Glomerular endothelial cell (primary cell): ENCODE measurements around the gene ADORA2A. TPM values are rescaled to one million over a fixed set of nuclear protein-coding genes. Genes with fewer than 3 reads are reported as not detected.
"Not testable (repeated sequence)": the region's sequence is repeated elsewhere in the genome, so short reads cannot be mapped to it uniquely, and the experiment has no call there.

Source experiments
- DNase-seq: peaks from one replicate; pipeline ENCODE4 v3.0.0-alpha.2; 2011; ENCODE audit warnings: low read depth, low spot score; ENCODE audit errors: extremely low read depth
- total RNA-seq: library from RNA; depleted of rRNA; stranded (reverse); fragments of >200 nt; gene quantifications from 2 replicates; pipeline ENCODE4 v1.2.3, GENCODE V29; 2015

The ADORA2A gene
- total RNA-seq, 1 donor from 2014 or later = 60.6 TPM

DNA sequence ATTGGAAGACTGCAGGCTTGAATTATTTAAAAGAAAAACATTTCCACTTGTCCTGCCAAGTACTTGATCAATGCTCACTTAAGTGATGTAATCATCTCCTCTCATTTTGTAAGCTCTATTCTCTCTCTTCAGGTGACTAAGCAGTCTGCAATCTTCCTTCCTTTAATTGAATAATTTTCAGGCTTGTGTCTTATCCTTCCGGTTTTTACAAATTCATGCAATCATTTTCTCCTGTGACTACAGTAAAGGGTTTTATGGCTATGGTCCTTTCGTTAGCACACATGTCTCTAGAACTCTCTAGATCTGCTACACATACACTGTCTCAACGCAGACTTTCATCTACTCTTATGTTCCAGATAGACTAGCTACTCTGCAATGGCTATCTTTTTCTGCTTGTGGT is 55.2 kb downstream of the ADORA2A start:
- no peak for DNase-seq

DNA sequence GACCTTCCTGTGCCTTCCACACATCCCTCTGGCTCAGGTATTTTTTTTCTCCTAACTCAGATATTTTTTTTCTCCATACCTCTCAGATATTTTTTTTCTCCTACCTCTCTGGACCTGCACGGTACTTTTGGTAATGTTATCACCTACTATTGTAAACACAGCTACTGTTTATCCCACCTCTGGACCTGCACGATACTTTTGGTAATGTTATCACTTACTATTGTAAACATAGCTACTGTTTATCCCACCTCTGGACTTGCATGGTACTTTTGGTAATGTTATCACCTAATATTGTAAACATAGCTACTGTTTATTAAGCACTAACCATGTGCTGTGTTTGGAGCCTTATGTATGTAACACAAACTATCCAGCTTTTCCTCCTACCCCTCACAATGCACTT is 55.6 kb downstream of the ADORA2A start:
- DNase-seq = no peak

DNA sequence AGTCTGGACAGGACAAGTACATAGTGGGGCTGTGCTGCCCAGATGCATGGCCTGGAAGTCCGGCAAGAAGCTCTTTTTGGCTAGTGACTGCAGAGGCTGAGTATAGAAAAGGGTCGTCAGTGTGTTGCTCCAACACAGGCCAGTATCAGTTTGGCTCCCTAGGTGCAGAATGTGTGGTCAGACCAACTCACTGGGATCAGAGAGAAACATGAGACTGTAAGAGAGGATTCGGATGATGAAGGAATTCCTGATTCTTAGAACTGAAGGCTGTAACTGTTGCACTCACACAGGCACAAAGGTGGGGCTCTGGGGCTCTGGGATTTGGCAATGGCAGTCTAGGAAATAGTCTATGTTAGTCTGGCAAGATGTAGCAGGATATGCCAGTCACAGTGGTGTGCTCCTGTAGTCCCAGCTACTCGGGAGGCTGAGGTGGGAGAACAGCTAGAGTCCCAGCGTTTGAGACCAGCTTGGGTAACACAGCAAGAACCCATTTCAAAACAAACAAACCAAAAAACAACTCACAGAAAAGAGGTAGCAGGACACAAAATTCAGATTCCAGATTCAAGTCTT is 56.7 kb downstream of the ADORA2A start:
- DNase-seq = no peak

DNA sequence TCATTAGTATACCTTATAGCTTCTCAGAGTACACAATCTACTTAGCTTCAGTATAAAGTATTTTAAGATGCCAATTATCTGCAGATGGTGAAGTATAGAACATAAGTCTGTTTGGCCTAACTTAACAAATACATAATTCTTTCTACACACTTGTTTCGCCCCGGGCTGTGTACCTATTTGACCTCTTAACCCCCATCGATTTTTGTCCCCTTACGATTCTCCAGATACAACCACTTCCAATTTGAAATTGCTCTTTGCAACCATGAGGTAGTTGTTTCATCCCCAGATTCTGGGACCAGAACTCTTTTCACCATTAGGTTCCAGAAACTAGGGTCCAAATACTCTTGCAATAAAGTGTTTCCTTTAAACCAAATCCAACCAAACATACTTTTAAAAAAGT is 57.8 kb downstream of the ADORA2A start:
- no peak for DNase-seq

DNA sequence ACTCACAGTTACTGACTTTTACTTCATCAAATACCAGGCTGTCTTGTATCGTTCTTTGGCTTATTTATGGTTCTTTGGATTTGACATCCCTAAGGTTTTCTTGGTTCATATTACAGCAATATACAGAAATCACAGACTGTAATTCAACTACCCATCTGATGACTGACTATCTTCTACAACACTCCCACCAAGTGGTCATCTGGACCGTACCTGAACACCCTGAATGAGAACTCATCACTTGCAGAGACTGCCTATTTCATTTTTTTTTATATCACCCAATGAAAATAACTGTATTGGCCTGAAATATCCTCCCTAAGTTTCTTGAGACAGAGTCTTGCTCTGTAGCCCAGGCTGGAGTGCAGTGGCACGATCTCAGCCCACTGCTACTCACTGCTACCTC is 58.2 kb downstream of the ADORA2A start:
- no peak for DNase-seq

DNA sequence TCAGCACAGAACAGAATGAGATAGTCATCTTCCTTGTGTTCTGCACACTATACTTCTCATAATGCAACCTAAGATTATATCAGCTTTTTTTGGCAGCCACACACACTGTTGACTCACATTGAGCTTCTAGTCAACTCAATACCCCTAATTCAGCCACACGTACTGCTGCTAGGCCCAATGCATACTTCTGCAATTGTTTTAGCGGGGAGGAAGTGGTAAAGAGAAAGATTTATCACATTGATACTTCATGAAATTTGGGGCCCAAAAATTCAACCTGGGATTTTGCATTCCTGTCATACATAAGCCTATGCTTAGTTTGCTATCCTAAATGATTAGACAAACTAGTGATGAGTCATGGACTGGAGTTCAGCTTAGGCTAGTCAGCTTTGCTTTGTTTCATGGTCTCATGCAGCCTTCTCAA is 59.1 kb downstream of the ADORA2A start:
- no peak for DNase-seq

DNA sequence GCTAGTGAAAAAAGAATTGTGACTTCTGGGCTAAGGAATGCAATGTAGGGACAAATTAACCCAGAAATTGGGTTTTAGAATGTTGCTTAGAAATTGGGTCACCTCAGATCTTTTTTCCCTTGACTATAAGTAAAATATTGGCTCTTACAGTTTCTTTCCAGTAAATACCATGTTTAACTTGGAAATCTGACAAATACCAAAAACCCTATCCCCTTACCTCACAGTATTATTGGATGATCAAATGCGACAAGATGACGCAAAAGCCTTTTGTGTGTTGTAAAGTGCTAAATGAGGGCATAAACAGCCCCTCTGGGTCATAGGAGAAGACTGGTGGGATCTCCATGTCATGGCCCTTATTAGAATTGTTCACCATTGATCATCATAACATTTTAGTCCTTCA is 61.6 kb downstream of the ADORA2A start:
- no peak for DNase-seq

DNA sequence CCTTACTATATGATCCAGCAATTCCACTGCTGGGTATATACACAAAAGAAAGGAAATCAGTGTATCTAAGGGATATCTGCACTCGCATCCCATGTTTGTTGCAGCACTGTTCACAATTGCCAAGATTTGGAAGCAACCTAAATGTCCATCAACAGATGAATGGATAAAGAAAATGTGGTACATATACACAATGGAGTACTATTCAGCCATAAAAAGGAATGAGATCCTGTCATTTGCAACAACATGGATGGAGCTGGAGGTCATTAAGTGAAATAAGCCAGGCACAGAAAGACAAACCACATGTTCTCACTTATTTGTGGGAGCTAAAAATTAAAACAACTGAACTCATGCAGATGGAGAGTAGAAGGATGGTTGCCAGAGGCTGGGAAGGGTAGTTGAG is 62.0 kb downstream of the ADORA2A start:
- DNase-seq = not testable (repeated sequence)

Other genes with a start within 250 kb of the ADORA2A start
- 0.19 and 0.23 TPM in 2 replicates for gene SUSD2, start 246.1 kb upstream of the ADORA2A start, total RNA-seq
- 12.8 and 24.3 TPM in 2 replicates for gene GGT5, start 182.5 kb upstream of the ADORA2A start, total RNA-seq
- gene SPECC1L, start 156.8 kb upstream of the ADORA2A start, total RNA-seq = 27.1 and 41.9 TPM in 2 replicates
- gene UPB1, start 67.7 kb downstream of the ADORA2A start, total RNA-seq = 0.24 and 0.35 TPM in 2 replicates
- gene GUCD1, start 127.5 kb downstream of the ADORA2A start, total RNA-seq = 116 and 135 TPM in 2 replicates
- 163 and 240 TPM in 2 replicates for gene SNRPD3, start 128.4 kb downstream of the ADORA2A start, total RNA-seq
- gene LRRC75B, start 165.5 kb downstream of the ADORA2A start, total RNA-seq = 11.9 and 12.2 TPM in 2 replicates
- gene GGT1, start 175.6 kb downstream of the ADORA2A start, total RNA-seq = 8.2 and 18.7 TPM in 2 replicates